Fibroblast of gingiva (primary cell): ENCODE data around the gene AP5B1.
"Not testable (repeated sequence)": the region's sequence is repeated elsewhere in the genome, so short reads cannot be mapped to it uniquely, and the experiment has no call there.

Experiments
- DNase-seq: peaks from one replicate; pipeline ENCODE4 v3.0.0-alpha.2; 2011; ENCODE audit warnings: low read depth

The AP5B1 gene

DNA sequence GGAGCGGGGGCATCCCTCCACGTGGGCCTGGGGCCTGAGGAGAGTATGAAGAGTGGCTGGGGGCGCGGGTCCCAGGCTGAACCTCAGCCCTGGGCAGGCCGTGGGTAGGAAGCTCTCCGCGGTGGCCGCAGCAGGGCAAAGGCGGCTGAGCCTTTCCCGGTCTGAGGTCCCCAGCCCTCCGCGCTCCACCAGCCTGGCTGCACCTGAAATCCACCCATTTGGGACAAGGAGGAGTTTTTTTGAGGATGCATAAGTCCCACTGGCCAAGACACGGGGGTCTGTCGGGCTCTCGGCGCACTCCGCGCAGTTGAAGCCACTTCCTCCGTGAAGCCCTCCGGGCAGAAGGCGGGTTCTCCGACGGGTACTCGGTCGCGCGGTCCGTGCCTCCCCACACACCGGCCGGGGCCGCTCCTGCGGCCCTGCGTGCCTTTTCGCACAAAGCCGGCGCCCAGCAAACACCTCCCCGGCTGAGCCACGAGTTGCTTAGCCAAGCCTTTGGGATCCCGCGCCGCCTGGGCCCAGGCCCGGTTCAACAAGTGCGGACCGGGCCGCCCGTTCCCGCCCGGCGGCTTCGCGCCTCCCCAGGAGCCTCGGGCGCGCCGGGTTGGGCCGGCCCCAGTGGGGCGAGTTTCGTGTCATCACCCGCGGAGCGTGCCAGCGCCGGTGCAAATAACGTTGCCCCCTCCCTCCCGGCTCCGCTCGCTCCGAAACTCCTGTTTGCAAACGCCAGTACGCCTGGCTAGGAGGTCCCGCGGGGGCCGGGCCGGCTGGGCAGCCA lies 5.4 kb upstream of the AP5B1 start:
- DNase-seq, result no peak

DNA sequence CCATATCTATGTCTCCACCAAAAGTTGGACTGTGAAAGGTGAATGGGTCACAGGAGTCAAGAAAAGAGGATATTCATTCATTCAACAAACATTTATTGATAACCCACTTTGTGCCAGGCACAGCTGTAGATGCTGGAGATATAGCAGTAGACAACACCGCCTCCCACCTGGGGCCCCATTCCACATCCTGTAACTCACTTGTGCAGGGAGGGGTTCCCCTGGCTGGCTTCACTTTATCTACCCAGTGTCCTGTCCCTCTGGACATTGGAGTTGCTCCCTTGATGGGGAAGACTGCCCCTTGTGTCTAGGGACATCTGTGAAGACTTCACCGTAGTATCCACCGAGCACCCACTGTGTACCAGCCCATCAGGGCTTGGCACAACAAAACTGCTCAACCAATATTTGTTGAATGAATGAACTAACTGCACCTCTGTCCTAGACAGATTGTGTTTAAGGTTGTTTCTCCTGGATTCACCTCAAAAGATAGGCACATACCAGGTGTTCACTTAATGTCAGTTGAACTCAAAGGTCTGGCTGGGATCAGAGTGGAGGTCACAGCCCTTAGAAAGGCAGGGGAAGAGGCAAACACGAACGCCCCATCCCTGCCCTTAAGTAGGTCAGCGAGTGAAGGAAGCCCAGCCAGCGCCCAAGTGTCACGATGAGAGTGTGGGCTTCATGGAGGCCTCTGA lies 4.7 kb upstream of the AP5B1 start:
- DNase-seq, result no peak

GRCh38 chr11:65782816-65783228 lies 2.0 kb upstream of the AP5B1 start:
- no peak for DNase-seq

- DNase-seq, result no peak
Measured at GRCh38 chr11:65781962-65782815, 1.4 kb upstream of the AP5B1 start.

DNA sequence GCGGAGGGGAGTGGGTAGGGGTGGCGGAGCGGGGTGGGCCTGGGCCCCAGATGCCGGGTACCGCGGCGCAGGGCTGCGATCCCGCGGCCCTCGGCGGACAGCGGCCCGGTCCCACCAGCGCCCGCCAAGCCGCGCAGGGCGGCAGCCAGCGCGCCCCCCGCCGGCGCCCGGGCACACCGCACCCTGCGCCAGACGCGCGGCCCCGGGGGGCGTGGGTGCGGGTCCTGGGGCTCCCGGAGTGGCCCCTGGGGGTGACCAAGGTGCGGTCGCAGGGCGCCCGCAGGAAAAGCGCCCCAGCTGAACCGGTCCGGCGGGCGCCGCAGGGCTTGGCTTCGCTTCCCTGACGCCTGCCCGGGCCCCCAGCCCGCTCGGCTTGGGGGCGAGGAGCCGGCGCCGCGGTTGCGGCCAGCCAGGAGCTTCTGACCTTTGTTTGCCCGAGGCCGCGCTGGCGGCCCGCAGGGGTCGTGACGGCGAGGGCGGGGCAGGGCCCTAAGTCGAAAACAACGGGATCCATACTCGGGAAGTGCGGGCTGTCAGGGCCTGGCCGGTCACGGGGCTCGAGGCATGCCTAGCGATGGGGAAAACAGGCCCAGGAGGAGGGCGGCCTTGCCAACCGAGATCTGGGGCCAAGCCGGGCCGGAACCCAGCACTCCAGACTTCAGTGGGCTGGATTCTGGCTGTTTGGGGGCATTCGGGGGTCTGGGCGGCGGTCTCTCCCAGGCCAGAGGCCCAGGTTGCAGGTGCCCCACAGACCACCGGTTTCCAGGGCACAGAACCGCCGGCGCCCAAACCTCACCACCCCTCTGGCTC lies 581 bp upstream of the AP5B1 start:
- DNase-seq, result no peak

DNA sequence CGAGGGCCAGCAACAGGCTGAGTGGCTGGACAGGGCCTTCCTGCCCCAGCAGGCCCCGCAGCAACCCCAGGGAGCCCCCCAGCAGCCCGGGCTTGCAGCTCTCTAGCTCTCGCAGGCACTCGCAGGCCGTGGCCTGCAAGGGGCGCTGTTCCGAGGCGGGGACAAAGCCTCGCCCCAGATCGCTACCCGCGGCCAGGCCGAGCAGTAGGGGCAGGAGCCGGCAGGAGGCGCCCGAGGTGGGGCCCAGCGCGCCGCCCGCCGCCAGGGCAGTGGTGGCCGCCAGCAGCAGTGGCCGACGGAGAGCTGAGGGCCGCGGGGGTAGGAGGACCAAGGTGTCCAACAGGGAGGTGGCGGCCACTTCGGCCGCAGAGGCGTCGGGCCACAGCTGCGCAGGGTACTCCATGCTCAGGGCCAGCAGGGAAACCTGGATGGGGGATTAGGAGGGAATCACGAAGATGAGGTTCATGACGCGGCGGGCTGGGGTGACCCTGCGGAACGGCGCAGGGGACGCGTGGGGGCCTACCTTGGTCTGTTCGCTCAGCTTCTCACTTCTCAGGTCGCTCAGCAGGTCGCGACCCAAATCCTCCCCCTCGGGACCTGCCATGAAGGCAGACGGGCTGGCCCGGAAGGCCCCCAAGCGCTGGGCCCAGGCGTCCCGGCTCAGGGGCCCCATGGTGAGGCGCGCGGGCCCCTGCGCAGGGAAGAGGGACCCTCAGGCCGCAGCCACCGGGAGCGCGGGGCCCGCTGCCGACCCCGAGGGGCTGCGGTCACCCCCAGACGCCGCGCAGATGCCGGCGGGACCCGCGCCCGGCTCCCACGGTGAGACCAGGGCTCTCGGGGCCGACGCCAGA lies 632 bp downstream of the AP5B1 start:
- DNase-seq, result peak; percentile 75

DNA sequence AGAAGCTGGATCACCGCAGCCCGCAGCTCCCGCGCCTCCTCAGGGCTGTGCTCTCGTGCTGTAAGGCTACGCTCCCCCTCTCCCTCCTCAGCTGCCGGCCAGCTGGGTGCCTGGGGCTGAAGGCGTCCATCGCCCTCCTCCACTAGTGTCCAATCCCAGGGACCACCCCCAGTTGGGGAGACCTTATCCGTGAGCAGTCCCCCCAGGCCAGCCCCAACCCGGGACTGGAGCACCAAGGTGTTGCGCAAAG lies 1.2 kb downstream of the AP5B1 start:
- DNase-seq, result no peak

DNA sequence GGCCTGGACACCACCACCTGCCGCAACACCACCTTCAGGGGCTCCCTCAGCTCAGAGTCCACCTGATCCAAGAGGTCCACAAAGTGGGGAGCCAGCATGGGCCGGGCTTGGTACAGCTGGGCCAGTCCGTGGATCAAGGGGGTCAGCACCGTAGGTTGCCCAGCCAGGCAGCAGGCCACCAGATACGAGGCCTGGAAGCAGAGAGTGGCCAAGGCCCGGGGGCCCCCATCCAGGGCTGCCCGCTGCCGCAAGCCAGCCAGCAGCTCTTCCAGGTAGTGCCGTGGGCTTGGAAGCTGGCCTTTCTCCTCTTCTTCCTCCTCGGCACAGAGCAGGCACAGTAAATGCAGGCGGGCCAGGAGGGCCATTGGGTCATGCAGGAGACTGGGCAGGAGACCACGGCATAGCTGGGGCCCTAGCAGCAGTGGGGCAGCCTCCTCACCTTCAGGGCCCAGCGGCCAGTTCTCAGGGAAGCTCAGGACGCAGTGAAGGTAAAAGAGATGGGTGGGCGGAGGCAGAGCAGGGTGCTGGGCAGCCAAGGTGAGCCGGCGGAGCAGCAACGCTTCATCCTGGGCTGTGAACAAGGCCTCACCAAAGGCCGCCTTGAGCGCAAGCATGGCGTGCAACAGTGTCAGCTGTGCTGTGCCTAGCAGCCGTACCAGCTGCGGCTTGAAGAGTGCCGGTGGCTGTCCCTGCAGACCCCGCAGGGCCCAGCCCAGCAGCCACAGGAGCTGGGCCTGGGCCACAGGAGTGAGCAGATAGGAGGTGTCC lies 1.7 kb downstream of the AP5B1 start:
- DNase-seq, result no peak

DNA sequence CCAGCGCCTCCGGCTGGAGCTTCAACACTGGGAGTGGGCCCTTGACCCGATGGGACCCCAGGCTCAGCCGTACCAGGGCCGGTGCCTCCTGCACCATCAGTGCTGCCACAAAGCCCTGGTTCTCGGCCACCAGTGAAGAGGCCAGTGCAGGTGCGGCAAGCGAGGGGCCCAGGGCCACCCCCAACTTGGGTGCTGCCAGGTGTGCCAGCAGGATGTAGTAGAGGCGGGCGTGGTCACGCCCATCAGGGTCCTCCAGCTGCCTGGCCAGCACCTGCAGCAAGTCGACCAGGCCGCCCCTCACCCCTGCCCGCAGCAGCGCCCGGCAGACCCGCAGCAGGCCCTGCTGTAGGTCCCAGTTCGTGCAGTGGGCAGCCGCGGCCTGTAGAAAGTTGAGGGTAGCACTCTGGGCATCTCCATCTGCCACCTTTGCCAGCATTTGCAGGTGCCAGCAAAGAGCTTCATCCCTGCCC lies 2.3 kb downstream of the AP5B1 start:
- DNase-seq, result no peak

- DNase-seq, result no peak
Measured at GRCh38 chr11:65777821-65778361, 2.9 kb downstream of the AP5B1 start.

GRCh38 chr11:65777241-65777640 lies 3.5 kb downstream of the AP5B1 start:
- no peak for DNase-seq

DNA sequence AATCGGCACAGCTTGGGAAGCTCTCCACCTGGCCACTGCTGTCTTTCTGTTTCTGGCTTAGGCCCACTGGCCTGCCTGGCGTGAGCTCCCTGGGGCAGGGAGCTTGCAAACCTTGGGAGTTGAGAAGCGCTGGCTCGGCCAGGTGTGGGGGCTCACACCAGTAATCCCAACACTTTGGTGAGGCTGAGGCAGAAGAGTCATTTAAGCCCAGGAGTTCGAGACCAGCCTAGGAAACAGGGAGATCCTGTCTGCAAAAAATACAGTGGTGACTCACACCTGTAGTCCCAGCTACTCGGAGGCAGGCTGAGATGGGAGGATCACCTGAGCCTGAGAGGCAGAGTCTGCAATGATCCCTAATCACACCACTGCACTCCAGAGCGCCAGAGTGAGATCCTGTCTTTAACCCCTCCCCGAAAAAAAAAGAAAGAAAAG lies 4.0 kb downstream of the AP5B1 start:
- DNase-seq, result no peak

DNA sequence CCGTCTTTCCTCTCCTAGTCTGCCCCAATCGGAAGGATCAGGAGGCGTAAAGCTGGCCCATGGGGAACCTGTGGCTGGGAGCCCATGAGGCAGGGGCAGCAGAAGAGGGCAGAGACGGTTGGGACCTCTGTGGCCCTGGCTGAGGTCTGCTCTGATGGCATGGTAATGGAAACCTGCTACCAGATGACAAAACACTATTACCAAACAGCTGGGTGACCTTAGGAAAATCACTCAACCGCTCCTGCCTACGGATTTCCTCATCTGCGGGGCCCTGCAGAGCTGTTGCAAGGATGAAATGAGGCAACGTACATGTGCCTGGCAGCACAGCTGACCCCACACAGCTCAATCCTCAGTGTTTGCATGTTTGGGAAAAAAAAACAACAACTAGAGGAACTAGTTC lies 4.6 kb downstream of the AP5B1 start:
- DNase-seq, result peak; percentile 92

DNA sequence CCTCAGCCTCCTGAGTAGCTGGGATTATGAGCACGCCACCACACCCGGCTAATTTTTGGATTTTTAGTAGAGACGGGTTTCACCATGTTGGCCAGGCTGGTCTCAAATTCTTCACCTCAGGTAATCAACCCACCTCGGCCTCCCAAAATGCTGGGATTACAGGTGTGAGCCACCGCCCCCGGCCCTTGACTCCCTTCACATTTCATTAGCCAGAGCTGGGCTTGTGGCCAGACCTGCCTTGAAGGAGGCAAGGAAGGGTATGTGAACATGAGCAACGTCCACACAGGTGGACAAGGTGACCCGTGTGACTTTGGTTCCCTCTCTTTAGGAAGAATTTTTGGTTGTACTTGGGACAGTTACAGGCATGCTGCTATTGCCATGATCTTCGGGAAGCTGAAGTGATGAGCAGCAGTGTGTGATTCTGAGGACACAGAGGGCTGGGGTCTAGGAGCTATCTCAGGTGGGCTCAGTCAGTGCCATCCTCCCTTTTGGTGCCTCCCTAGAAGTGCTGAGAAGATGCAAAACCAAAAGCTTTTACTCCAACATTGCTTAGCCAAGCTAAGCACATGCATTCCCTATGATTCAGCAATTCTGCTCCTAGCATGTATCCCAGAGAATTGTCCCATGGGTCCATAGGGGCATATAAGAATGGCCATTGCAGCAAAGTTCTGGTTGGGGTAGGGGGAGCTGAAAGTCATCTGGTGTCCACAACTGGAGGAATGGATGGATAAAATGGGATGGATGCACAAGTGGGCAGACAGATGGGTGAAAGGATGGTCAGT lies 6.1 kb downstream of the AP5B1 start:
- DNase-seq, result no peak

GRCh38 chr11:65773784-65774411 lies 6.9 kb downstream of the AP5B1 start:
- DNase-seq, result no peak

- DNase-seq, result no peak
Measured at GRCh38 chr11:65771589-65772112, 9.1 kb downstream of the AP5B1 start.

DNA sequence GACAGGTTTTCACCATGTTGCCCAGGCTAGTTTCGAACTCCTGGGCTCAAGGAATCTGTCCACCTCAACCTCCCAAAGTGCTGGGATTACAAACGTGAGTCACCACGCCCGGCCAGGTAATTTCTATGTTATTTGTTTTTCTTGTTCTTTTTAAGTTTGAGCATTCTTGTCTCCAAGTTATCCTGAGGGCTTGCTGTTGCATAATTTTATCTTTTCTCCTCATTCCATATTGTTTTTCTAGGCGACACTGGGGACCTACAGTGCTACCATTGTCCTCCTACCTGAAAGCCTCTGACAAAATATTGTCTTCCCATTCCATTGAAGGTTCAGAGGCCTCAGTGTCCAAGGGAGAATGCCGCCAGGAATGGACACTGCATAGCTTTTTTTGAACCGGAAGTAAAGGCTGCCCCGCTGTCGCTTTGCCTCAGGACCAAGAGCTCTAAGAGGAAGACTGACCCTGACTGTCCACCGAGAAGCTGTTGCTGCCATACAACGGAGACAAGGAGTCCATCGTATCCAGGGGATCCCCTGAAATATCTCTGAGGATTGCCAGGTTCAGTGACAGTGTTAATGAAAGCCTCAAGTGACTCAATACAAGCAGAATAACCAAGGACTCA lies 9.7 kb downstream of the AP5B1 start:
- DNase-seq, result no peak

GRCh38 chr11:65767806-65768205 lies 13.0 kb downstream of the AP5B1 start:
- DNase-seq, result not testable (repeated sequence)
